NCI-H1417 treated with DMSO at 0.1 percent for 48 hours (cell line): ENCODE measurements around the gene TRIM42.

ENCODE experiments used
- DNase-seq: peaks from one replicate; lab custom pipeline; 2025; lab: John Stamatoyannopoulos, UW

TRIM42 gene

GRCh38 chr3:140710711-140711389 lies 33.0 kb downstream of the TRIM42 start:
- no peak for DNase-seq

- DNase-seq: no peak
These were observed 33.6 kb downstream of the TRIM42 start for GRCh38 chr3:140711390-140712035.

GRCh38 chr3:140712301-140712700 lies 34.4 kb downstream of the TRIM42 start:
- no peak for DNase-seq

- no peak for DNase-seq
These were observed 37.2 kb downstream of the TRIM42 start for GRCh38 chr3:140715035-140715434.

GRCh38 chr3:140717921-140718320 lies 40.1 kb downstream of the TRIM42 start:
- no peak for DNase-seq

- DNase-seq: no peak
These were observed 42.2 kb downstream of the TRIM42 start for GRCh38 chr3:140719841-140720614.

GRCh38 chr3:140723576-140723975 lies 45.7 kb downstream of the TRIM42 start:
- DNase-seq: no peak

- DNase-seq: no peak
These were observed 47.3 kb downstream of the TRIM42 start for GRCh38 chr3:140724856-140725812.

GRCh38 chr3:140726066-140726465 lies 48.2 kb downstream of the TRIM42 start:
- DNase-seq: no peak

- no peak for DNase-seq
These were observed 50.0 kb downstream of the TRIM42 start for GRCh38 chr3:140727886-140728285.

GRCh38 chr3:140731440-140732119 lies 53.7 kb downstream of the TRIM42 start:
- DNase-seq: no peak

GRCh38 chr3:140733623-140734022 lies 55.8 kb downstream of the TRIM42 start:
- DNase-seq: no peak

- peak; percentile 8 for DNase-seq
These were observed 59.1 kb downstream of the TRIM42 start for GRCh38 chr3:140736863-140737460.

GRCh38 chr3:140742116-140742515 lies 64.3 kb downstream of the TRIM42 start:
- DNase-seq: no peak

- no peak for DNase-seq
These were observed 70.3 kb downstream of the TRIM42 start for GRCh38 chr3:140748171-140748570.

- DNase-seq: no peak
These were observed 71.0 kb downstream of the TRIM42 start for GRCh38 chr3:140748903-140749302.
